Effector memory CD4-positive, alpha-beta T cell (primary cell): Measurements from ENCODE around the gene POLA2.
"Not testable (repeated sequence)": the region's sequence is repeated elsewhere in the genome, so short reads cannot be mapped to it uniquely, and the experiment has no call there.

Experiments used
- DNase-seq, 3 donors: peaks; one replicate each; pipeline ENCODE4 v3.0.0-alpha.2; 2020
- H3K27ac ChIP-seq: 2 replicates; pipeline ENCODE4 v1.7.0; 2013; ENCODE audit warnings: mild to moderate bottlenecking, low read length, moderate library complexity; ENCODE audit not compliant: insufficient read depth, poor library complexity, severe bottlenecking
- H3K27me3 ChIP-seq: replicated peaks from 2 replicates; pipeline ENCODE4 v1.7.0; 2013; ENCODE audit warnings: mild to moderate bottlenecking, low read length; ENCODE audit not compliant: insufficient read depth, control insufficient read depth, poor library complexity, severe bottlenecking
- H3K36me3 ChIP-seq: 2 replicates; pipeline ENCODE4 v1.7.0; 2013; ENCODE audit warnings: mild to moderate bottlenecking, low read length, moderate library complexity; ENCODE audit not compliant: control insufficient read depth, insufficient read depth
- H3K4me1 ChIP-seq: 2 replicates; pipeline ENCODE4 v1.7.0; 2013; ENCODE audit warnings: low read length, mild to moderate bottlenecking; ENCODE audit not compliant: control insufficient read depth, insufficient read depth, poor library complexity, severe bottlenecking
- H3K4me3 ChIP-seq: 2 replicates; pipeline ENCODE4 v1.7.0; 2013; ENCODE audit warnings: low read length, low read depth, mild to moderate bottlenecking; ENCODE audit not compliant: insufficient read depth, poor library complexity, severe bottlenecking
- H3K9me3 ChIP-seq: 2 replicates; pipeline ENCODE4 v1.7.0; 2013; ENCODE audit warnings: mild to moderate bottlenecking, low read length, moderate library complexity; ENCODE audit not compliant: control insufficient read depth

POLA2 gene

DNA sequence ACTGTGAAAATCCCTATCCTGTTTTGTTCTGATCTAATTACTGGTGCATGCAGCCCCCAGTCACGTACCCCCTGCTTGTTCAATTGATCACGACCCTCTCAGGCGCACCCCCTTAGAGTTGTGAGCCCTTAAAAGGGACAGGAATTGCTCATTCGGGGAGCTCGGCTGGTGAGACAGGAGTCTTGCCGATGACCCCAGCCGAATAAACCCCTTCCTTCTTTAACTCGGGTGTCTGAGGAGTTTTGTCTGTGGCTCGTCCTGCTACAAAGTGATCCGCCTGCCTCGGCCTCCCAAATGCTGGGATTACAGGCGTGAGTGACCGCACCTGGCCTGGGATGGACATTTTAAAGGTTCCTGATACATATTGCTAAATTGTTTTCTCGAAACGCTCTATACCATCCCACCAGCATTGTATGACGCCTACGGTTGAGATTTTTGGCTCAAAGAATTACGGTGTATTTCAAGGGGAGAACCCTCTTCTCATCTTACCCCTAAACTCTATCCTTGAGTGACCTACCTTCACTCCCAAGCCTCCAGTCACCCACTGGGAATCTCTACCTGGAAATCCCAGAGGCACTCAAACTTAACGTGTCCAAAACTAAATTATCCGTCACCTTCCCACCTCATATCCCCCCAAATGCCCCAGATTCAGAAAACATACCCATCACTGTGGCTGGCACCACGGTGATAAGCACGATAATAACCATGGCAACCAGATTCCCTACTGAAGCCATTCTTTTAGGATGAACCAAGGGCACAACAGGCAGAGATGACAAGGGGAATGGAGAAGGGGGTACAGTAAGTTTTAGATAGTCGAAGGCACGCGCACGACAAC, 789 bp upstream of the POLA2 start:
- H3K36me3 ChIP-seq = no peaks in the 10 kb centered on the region
- DNase-seq = no peak
- peak overlapping the region; percentile 89 for H3K4me3 ChIP-seq
- no peaks in the 10 kb centered on the region for H3K9me3 ChIP-seq
- H3K4me1 ChIP-seq = peaks cover 14% of the 10 kb centered on the region
- peak overlapping the region; percentile 93 for H3K27ac ChIP-seq
- no peaks in the 10 kb centered on the region for H3K27me3 ChIP-seq

DNA sequence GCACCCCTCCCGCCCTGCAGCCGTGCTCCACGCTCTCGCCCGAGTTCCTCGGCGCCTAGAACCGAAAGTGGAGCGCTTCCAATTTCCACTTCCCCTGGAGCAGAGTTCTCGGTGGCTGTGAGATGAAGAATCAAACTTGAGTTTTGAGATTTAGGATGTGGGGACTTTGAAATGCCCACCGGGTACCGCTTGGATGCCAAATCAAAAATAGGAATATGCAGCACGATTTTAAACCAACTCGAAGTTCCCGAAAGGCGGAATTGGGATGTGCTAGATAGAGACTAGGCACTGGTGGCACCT, 569 bp downstream of the POLA2 start:
- H3K27ac ChIP-seq = peak overlapping the region; percentile 93
- no peaks in the 10 kb centered on the region for H3K36me3 ChIP-seq
- peak in 1 of 3 donors; percentile 8 for DNase-seq
- no peaks in the 10 kb centered on the region for H3K27me3 ChIP-seq
- H3K4me3 ChIP-seq = peak overlapping the region; percentile 89
- no peaks in the 10 kb centered on the region for H3K9me3 ChIP-seq
- peaks cover 14% of the 10 kb centered on the region for H3K4me1 ChIP-seq

DNA sequence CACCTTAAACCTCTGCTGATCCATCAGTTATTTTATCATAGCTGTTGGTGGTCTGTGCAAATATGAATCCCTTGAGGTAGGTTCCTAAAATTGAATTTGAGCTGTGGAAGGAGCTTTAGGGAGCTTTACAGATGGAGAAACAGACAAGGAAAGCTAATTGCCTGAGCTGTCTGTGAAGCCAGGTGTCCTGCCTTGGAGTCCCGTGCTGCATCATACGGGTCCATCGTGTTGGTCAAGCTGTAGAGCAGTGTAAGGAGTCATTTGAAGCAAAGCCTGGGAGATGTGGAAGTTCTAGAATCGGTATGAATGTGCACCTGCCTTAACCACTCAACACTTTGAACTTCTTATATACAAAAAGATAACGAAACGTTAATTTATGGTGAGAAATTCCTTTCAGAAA, 1.0 kb downstream of the POLA2 start:
- H3K4me3 ChIP-seq = peak overlapping the region; percentile 89
- H3K27ac ChIP-seq = peak overlapping the region; percentile 93
- no peaks in the 10 kb centered on the region for H3K9me3 ChIP-seq
- H3K27me3 ChIP-seq = no peaks in the 10 kb centered on the region
- peaks cover 14% of the 10 kb centered on the region for H3K4me1 ChIP-seq
- no peaks in the 10 kb centered on the region for H3K36me3 ChIP-seq
- no peak for DNase-seq

DNA sequence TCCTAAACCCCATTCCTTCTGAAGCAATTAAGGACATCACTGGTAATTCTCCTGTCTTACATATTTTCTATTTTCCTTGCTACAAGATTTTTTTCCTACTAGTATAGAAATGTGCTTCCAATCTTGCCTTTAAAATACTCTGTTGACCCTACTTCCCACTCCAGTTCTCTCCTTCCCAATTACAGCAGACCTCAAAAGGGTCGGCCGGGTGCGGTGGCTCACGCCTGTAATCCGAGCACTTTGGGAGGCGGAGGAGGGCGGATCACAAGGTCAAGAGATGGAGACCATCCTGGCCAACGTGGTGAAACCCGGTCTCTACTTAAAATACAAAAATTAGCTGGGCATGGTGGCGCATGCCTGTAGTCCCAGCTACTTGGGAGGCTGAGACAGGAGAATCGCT, 3.0 kb downstream of the POLA2 start:
- not testable (repeated sequence) for H3K36me3 ChIP-seq, H3K27ac ChIP-seq, H3K4me3 ChIP-seq, DNase-seq, H3K27me3 ChIP-seq, H3K9me3 ChIP-seq
- H3K4me1 ChIP-seq = peaks cover 14% of the 10 kb centered on the region

DNA sequence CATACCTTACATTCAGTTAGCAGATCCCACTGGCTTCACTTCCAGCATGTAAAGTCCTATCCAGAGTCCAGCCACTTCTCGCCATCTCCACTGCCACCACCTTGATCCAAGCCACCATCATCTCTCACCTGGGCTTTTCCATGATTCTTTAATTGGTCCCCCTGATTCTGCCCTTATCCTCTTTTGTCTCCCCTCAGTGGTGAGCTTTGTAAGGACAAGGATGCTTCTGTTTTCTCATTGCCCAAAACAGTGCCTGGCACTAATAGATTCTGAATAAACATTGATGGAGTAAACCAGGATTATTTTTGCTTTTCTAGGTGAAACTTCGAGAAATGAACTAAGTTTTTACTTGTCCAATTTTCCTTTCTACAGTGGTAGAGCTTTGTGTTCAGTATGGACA, 4.4 kb downstream of the POLA2 start:
- Histone ChIP-seq H3K4me3 (no peak overlapping the region), H3K4me1 (peaks cover 10% of the 10 kb centered on the region), H3K27ac (no peak overlapping the region), H3K36me3 (peaks cover 10% of the 10 kb centered on the region), H3K9me3 (no peaks in the 10 kb centered on the region), H3K27me3 (no peaks in the 10 kb centered on the region)
- DNase-seq = no peak

DNA sequence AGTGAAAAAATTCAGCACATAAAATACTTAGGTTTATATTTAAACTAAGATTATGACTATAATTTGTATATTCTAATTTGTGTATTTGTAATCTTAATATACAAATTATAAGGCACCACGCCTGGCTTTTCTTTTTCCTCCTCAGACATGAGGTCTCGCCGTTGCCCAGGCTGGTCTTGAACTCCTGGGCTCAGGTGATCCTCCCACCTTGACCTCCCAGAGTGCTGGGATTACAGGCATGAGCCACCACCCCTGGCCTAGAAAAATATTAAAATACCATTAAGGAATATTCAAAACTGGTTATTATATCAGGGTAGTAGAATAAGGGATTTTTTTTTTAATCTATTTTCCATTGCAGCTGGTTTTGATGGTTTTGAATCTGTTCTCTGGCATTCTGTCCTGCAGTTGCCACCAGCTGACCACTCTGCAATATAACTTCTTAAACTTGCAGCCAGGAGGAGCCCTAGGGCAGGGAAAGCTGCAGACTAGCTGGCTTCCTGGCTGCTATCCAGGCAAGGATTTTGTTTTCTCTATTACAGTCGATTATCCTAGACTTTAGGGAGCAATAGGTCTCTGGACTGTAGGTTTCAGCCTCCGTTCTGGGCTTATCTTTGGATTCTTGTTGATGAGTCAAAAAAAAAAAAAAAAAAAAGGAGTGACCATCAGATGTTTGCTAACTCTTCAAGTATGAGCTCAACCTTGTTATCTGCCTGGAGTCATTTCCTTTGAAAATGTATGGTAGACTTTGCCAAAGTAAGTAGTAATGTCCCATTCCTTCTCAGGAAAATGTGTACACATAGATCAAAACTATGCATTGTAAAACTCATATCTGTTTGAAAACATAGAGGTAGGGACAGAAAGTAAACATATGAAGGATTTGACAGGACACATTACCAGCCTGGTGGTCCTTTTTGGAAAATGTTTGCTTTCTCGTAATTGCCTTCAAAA, 13.2 kb downstream of the POLA2 start:
- no peaks in the 10 kb centered on the region for H3K4me1 ChIP-seq
- peak in 1 of 3 donors; percentile 8 for DNase-seq
- H3K27ac ChIP-seq = no peak overlapping the region
- H3K4me3 ChIP-seq = no peak overlapping the region
- H3K27me3 ChIP-seq = no peaks in the 10 kb centered on the region
- peaks cover 20% of the 10 kb centered on the region for H3K36me3 ChIP-seq
- H3K9me3 ChIP-seq = no peaks in the 10 kb centered on the region

DNA sequence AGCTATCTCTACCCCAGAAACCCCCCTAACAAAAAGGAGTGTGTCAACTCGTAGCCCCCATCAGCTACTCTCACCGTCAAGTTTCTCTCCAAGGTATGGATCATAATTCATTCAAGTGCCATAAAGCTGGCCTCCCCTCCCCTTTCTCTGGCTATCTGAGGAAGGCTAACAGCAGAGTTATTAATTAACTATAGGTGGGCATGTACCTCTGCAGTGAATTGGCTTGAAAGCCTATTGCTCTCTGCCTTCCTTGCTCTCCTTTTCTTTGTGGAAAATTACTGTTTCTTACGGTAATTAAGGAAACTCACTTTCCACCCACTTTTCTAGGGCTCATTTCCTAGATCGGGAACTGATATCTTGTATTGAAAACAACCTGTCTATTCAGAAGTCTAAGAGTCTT, 14.1 kb downstream of the POLA2 start:
- DNase-seq = no peak
- Histone ChIP-seq H3K36me3 (peaks cover 17% of the 10 kb centered on the region), H3K4me1 (no peaks in the 10 kb centered on the region), H3K27ac (no peak overlapping the region), H3K4me3 (no peak overlapping the region), H3K9me3 (no peaks in the 10 kb centered on the region), H3K27me3 (no peaks in the 10 kb centered on the region)

DNA sequence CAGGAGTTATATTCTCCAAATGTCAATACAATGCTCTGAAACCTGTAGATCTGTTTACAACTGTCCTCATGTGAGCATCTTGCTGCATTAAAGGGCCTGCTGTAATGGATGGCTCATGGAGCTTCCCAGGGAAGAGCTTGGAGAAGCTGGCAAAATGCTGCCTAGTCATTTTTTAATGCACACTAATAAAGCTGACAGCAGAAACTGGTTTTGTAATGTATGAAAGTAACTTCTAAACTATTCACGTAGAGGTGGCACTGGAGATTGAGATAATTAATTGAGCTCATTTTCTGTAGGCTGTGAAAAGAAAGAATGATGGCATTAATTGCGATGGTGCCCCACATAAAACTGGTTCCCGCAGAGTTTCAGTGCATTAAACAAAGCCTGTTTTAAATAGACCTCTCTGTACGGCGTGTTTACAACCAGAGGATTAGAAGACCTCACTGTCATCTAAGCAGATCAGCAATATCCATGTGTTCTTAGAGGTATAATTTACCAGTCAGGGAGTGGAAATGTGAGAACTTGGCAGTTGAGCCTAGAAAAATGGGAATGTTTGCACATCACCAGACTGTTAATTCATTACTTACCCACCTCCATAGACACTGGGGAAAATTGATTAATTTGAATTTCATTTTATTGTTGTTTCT, 16.0 kb downstream of the POLA2 start:
- Histone ChIP-seq H3K9me3 (no peaks in the 10 kb centered on the region), H3K27me3 (no peaks in the 10 kb centered on the region), H3K4me3 (no peak overlapping the region), H3K27ac (no peak overlapping the region), H3K36me3 (peaks cover 35% of the 10 kb centered on the region), H3K4me1 (no peaks in the 10 kb centered on the region)
- no peak for DNase-seq

DNA sequence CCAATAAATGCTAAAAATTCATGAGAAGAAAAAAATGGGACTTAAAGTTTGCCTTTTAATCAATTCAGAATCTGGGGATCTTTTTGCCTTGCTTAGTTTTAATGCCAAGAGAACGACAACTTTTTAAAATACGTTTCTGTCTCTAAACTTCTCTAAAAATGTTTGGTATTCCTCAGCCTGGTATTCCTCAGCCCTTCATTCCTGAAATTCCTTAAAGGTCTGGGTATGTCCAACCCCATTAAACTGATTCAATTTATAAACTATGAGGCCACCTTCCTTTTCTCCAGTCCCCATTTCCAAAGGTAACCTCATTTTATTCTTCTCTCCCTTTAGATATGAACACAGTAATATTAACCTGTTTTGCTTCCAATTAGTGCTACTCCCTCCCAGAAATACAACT, 16.6 kb downstream of the POLA2 start:
- Histone ChIP-seq H3K27me3 (no peaks in the 10 kb centered on the region), H3K36me3 (peaks cover 36% of the 10 kb centered on the region), H3K4me3 (no peak overlapping the region), H3K9me3 (no peaks in the 10 kb centered on the region), H3K4me1 (no peaks in the 10 kb centered on the region), H3K27ac (no peak overlapping the region)
- DNase-seq = no peak

DNA sequence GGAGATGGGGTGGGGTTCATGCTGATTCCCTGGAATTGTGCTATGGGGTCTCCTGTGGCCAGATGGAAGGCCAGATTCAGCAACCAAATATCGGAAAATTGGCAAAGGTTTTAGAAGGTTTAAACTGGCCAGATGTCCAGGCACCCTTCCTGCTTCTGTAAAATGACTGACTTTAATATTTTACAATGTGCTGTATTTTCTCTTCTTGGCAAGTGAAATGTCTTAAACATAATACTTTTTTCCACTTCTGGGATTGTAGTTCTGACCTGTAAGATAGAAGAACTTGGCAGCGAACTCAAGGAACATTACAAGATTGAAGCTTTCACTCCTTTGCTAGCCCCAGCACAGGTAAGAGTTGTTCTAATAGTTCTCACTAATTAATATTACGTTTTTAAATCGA, 17.5 kb downstream of the POLA2 start:
- no peak for DNase-seq
- Histone ChIP-seq H3K4me1 (no peaks in the 10 kb centered on the region), H3K9me3 (no peaks in the 10 kb centered on the region), H3K36me3 (peaks cover 36% of the 10 kb centered on the region), H3K27me3 (no peaks in the 10 kb centered on the region), H3K4me3 (no peak overlapping the region), H3K27ac (peak overlapping the region; percentile 3)
